DMS153 treated with DMSO at 0.1 percent for 48 hours (cell line): ENCODE measurements around the gene TMEM131L.
"Not testable (repeated sequence)": the region's sequence is repeated elsewhere in the genome, so short reads cannot be mapped to it uniquely, and the experiment has no call there.

Experiments used
- DNase-seq: peaks from one replicate; lab custom pipeline; 2025; ENCODE audit not compliant: unreplicated experiment; lab: John Stamatoyannopoulos, UW

The TMEM131L gene

DNA sequence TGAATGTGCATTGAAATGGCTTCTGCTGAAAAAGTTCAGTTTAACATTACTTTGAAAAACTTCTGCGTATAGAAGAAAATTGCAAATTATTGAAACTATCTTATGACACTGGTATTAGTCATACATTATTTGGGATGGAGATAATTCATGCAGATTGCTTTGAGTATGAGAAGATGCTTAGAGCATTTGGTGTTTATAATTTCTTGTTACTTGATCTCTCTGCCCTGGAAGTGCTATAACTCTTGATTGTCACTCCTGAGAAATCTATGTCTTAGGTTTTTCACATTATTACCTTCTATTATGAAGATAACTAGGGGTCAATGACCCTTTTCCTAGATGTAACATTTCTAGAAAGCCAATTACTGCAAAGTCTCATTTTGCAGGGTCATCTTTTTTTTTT, 36.4 kb downstream of the TMEM131L start:
- no peak for DNase-seq

DNA sequence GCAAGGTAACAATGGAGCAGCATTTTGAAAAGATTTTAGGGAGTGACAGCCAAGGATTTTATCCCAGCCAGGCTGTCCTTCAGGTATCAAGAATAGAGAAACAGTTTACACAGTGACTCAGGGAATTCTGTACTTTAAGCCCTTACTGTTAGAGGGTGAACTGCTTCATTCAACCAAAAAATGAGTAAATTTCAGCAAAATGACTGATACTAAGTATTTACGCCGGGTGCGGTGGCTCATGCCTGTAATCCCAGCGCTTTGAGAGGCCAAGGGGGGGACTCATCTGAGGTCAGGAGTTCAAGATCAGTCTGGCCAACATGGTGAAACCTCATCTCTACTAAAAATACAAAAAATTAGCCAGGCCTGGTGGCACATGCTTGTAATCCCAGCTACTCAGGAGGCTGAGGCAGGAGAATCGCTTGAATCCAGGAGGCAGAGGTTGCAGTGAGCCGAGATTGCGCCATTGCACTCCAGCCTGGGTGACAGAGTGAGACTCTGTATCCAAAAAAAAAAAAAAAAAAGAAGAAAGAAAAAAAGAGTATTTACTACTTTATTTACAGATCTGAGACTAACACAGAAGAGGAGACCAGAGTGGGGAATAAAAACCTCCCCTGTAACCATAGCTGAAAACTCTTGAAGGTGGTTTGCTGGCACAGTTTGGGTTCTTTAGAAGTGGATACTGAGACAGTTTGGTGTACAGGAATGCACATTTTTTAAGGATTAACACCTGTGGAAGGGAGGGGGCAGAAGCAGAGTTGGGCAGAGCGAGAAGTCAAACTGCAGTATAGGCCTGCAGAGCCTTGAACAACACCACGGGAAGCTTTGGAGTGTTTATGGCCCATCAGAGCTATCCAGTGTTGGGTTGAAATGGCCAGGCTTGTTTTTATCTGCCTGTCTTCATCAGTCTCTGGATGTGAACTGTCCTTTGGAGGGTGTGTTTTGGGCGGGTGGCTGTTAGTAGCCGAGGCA, 40.5 kb downstream of the TMEM131L start:
- no peak for DNase-seq

DNA sequence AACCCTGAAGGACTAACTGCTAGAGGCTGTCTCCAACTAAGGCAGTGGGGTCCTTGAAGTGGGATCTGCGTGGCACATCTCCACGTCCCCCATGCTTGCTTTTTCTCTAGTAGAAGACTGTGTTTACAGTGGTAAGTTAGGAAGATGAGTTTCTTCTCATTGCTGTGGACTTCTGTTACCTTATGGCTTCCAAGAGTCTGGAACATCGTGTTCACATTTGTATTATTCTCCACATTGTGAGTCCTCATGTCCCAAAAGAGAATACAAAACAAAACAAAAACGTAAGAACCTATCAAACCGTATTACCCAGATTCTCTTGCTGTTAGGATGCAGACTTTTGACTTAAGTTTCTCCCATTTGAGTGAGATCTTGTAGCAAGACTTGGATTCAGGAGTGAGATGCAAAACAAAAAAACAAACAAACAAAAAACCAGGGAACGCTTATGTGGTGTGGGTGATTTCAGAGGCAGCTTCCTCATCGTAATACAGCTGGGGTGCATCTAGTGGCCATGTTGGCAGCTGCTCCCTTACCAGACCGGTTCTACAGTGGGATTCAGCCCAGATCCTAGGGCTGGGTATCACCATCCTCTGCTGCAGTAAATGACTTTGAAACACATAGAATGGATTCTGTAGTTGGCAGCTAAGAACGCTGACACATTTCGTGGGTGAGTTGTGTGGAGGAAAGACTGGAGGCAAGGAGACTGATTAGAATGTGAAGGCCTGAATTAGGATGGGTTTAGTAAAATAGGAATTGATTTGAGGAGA, 41.3 kb downstream of the TMEM131L start:
- DNase-seq: peak; percentile 17

DNA sequence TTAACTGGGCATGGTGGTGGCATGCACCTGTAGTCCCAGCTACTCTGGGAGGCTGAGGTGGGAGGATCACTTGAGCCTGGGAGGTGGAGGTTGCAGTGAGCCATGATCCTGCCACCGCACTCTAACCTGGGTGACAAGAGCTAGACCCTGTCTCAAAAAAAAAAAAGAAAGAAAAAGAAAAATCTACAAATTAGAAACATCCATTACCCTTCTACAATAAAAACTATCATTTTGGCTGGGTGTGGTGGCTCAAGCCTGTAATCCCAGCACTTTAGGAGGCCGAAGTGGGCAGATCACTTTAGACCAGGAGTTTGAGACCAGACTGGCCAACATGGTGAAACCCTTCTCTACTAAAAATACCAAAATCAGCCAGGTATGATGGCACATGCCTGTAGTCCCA, 43.1 kb downstream of the TMEM131L start:
- DNase-seq: not testable (repeated sequence)

DNA sequence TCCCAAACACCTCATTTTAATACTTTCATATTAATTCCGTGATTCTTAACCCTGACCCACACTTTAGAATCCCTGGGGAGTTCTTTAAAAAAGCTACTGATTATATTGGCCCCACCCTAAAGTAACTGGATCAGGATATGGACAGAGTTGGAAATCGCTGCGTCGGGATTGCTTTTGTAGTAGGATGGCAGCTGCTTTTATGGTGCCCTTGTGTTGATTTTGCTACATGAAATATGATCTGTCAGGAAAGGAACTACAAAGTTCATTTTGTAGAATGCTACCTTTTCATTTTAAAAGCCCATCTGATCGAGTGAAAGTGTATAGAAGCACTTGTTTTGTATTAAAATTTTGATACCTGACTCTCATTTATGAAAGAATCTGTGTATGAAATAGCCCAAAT, 43.6 kb downstream of the TMEM131L start:
- DNase-seq: peak; percentile 65

GRCh38 chr4:153510252-153511001, 44.3 kb downstream of the TMEM131L start:
- DNase-seq: no peak

GRCh38 chr4:153511104-153511503, 44.9 kb downstream of the TMEM131L start:
- no peak for DNase-seq

- no peak for DNase-seq
These were observed 46.1 kb downstream of the TMEM131L start for GRCh38 chr4:153512162-153512852.

DNA sequence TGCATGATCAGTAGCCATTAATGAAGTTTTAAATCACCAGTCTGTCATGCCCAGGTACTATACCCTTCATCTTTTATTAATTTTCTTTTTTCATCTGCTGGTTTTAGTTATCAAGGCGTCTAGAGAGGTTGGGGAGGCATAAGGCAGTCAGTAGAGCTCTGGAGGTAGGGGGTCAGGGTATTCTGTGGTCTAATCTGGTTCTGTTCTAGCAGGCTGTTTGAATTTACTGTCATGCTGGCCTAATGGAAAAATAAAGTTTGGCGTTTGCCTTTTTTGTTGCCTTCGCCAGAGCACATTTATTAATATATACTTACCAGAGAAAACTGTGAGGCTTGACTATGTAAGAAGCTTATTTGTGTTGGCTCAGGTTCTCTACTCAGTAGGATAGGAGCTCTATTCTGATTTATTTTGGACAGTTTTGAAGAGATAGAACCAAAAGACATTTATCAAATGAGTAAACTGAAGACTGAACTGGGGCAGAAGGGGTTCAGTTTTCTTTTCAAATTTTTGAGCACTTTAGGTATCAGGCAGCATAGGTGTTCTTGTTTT, 46.9 kb downstream of the TMEM131L start:
- no peak for DNase-seq

DNA sequence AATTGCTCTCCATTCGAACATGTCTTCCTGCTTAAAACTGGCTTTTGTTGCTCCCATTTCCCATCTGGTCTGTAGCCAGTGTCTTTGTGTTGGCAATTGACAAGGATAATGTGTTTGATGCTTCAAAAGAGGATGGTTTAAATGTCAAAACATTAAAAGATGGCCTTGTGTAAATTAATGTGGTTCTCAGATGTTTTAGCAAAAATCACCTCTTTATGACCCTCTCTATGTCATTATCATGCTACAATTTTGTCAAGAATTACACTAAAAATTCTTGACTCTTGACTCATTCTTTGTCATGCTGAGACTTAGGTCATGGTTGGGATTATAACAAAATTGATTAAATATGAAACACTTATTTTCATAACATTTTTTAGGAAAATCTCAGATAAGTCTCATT, 47.4 kb downstream of the TMEM131L start:
- DNase-seq: no peak

DNA sequence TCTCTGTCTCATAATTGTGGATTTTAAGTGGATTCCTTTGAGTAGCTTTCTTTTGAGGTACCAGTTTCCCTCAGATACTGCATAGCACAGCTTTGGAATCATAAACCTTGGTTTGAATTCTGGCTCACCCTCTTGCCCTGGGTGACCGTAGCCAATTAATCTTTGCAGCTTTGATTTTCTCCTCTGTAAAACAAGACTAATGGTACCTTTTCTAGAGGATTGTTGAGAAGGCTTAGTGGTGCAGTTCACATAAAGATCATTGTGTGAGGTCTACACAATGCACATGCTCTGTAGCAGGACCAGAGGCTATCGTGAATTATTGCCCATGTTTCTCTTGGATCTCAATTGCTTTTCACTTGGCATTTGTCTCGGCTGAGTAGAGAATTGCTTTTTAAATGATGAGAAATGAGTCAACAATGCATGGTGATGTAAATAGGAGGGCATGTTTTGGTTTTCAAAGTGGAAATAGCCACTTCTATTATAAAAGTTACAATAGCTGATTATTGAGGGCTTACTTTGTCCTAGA, 47.9 kb downstream of the TMEM131L start:
- no peak for DNase-seq

GRCh38 chr4:153514688-153515426, 48.7 kb downstream of the TMEM131L start:
- no peak for DNase-seq

GRCh38 chr4:153517159-153517558, 51.0 kb downstream of the TMEM131L start:
- no peak for DNase-seq

GRCh38 chr4:153518001-153518400, 51.8 kb downstream of the TMEM131L start:
- DNase-seq: no peak

- DNase-seq: no peak
These were observed 52.7 kb downstream of the TMEM131L start for GRCh38 chr4:153518637-153519389.

GRCh38 chr4:153519687-153520086, 53.5 kb downstream of the TMEM131L start:
- no peak for DNase-seq

GRCh38 chr4:153520227-153520626, 54.1 kb downstream of the TMEM131L start:
- DNase-seq: no peak

GRCh38 chr4:153520801-153521329, 54.7 kb downstream of the TMEM131L start:
- no peak for DNase-seq
